Tibial nerve (tissue), 4 donors: ENCODE results near the gene RHOBTB3. TPM values are rescaled to one million over a fixed set of nuclear protein-coding genes. Genes with fewer than 3 reads are reported as not detected.

ENCODE experiments used
- DNase-seq, 2 donors: peaks; one replicate each; pipeline ENCODE4 v3.0.0-alpha.2; 2019; ENCODE audit warnings: low spot score in 2 of 2
- H3K27ac ChIP-seq, 4 donors: fragments of 200-600 bp; sonication (generic) in 3 of 4; one replicate each; pipeline ENCODE4 v1.5.1; 2017 to 2019; ENCODE audit warnings: mild to moderate bottlenecking in 1 of 4
- H3K27me3 ChIP-seq, 2 donors: fragments of 200-600 bp; sonication (generic) in 1 of 2; one replicate each; pipeline versions ENCODE4 v1.5.1 to v1.6.0; 2017 to 2019
- H3K36me3 ChIP-seq, 3 donors: fragments of 200-600 bp; sonication (generic); one replicate each; pipeline ENCODE4 v1.5.1; 2018 to 2019
- H3K4me1 ChIP-seq, 4 donors: fragments of 200-600 bp; sonication (generic) in 3 of 4; one replicate each; pipeline ENCODE4 v1.5.1; 2017 to 2019
- H3K4me3 ChIP-seq, 4 donors: fragments of 200-600 bp; sonication (generic) in 3 of 4; one replicate each; pipeline ENCODE4 v1.5.1; 2017 to 2019; ENCODE audit warnings: mild to moderate bottlenecking in 1 of 4, moderate library complexity in 1 of 4
- H3K9me3 ChIP-seq, 4 donors: fragments of 200-600 bp; sonication (generic) in 3 of 4; one replicate each; pipeline ENCODE4 v1.5.1; 2017 to 2019
- EP300 ChIP-seq, 2 donors: sonication (generic); formaldehyde crosslinking; IDR thresholded peaks; one replicate each; pipeline ENCODE4 v1.6.1; 2017; ENCODE audit warnings: antibody characterized with exemption in 2 of 2, mild to moderate bottlenecking in 1 of 2
- POLR2A ChIP-seq, 2 donors: fragments of 450-650 bp; IDR thresholded peaks; one replicate each; pipeline ENCODE4 v1.6.1; 2017; ENCODE audit warnings: antibody characterized with exemption in 2 of 2, mild to moderate bottlenecking in 2 of 2, moderate library complexity in 2 of 2
- WGBS, 2 donors: methylation state at CpG; one replicate each; pipeline ENCODE4 v1.1.5; 2018; 5-methylcytosine and 5-hydroxymethylcytosine counted together
- total RNA-seq, 4 donors: library from RNA; depleted of rRNA; stranded (reverse); fragments of >200 nt; gene quantifications; one replicate each; pipeline ENCODE4 v1.1.0, GENCODE V29; 2016
- TF ChIP-seq, protein P1 (sequence below), 5 experiments: fragments of 200-600 bp in 3 of 5; fragments of 450-650 bp in 2 of 5; sonication (generic) in 3 of 5; IDR thresholded peaks; one replicate each; pipeline ENCODE4 v1.5.1; 2016 to 2019; ENCODE audit warnings: antibody characterized with exemption in 5 of 5, mild to moderate bottlenecking in 3 of 5, moderate library complexity in 2 of 5

The RHOBTB3 gene
- total RNA-seq, 4 donors from 2014 or later, result 130 to 219 (median 195) TPM

DNA sequence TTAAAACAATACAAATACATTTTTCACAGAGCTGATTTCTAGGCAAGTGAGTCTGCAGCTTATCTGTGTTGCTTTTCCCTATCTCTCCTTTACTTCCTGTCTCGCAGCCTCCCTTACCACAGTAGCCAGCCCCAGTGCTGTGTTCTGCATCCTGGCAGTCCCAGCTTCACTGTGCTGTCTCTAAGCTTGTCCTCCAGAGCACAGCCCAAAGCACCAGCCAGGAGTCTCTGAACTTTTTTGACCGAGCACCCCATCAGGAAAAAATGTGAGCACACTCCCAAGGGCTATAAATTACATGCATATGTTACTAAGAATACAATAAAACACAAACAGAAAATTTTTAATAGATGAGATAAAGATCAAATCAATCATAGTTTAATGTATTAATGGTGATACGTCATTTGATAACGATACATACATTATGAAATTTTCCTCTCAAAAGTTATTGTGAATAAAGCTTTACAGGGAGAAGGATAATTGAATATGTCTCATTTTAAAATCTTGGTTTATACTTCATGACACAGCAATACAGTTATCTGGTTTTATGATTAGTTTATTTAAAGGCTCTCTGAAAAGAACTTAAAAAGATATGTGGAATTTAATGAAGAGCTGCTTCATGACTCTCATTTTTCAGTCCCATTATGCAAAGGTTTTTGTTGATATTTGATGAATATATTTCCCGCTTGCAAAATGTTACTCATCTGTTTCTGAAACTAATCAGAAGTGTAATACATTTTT is 7.3 kb upstream of the RHOBTB3 start:
- DNase-seq, result no peak
- Histone ChIP-seq H3K9me3 (no peaks in the 10 kb centered on the region), H3K27ac (peak overlapping the region in 1 of 4 donors; percentile 19), H3K4me3 (no peak overlapping the region), H3K36me3 (no peaks in the 10 kb centered on the region), H3K4me1 (peaks cover 0 to 81% (median 30%) of the 10 kb centered on the region in 4 donors), H3K27me3 (no peaks in the 10 kb centered on the region)
- TF ChIP-seq POLR2A (IDR thresholded peaks at IDR 0.05) (no peak), EP300 (IDR thresholded peaks at IDR 0.05) (no peak)
- TF ChIP-seq, protein P1, sequence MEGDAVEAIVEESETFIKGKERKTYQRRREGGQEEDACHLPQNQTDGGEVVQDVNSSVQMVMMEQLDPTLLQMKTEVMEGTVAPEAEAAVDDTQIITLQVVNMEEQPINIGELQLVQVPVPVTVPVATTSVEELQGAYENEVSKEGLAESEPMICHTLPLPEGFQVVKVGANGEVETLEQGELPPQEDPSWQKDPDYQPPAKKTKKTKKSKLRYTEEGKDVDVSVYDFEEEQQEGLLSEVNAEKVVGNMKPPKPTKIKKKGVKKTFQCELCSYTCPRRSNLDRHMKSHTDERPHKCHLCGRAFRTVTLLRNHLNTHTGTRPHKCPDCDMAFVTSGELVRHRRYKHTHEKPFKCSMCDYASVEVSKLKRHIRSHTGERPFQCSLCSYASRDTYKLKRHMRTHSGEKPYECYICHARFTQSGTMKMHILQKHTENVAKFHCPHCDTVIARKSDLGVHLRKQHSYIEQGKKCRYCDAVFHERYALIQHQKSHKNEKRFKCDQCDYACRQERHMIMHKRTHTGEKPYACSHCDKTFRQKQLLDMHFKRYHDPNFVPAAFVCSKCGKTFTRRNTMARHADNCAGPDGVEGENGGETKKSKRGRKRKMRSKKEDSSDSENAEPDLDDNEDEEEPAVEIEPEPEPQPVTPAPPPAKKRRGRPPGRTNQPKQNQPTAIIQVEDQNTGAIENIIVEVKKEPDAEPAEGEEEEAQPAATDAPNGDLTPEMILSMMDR (IDR thresholded peaks at IDR 0.05), result no peak
- WGBS, 2 donors, result 80 to 82% methylated on average over 5 of the region's 5 CpGs

DNA sequence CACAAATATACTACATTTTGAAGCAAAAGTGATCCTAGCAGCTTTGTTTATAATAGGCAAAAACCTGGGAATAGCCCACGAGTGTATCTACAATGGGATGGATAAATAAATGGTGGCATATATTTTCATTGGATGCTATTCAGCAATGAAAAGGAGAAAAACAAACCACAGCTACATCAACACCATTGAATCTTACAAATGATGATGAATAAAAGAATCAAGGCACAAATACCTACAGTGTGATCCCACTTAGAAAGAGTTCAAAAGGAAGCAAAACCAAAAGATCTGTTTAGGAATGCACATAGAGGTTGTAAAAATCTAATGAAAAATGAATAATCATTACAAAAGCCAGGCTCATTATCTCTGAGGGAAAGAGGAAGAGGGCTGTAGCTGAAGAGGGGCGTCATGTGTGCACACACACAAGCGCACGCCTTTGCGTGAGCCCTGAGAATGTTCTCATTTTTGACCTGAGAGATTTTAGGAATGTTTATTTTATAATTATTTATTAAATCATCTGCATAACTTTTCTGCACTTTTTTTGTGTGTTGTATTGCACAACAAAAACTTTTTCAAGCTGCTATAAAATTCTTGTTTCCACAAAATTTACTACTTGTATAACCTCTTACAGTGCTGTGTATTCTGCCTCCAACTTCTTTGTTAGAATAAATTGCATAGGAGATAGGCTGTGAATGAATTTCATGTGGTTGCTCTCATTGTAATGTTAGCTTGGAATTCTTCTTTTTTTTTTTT is 5.9 kb upstream of the RHOBTB3 start:
- H3K4me3 ChIP-seq, result no peak overlapping the region
- no peaks in the 10 kb centered on the region for H3K27me3 ChIP-seq
- DNase-seq, result no peak
- TF ChIP-seq, protein P1 (IDR thresholded peaks at IDR 0.05), result no peak
- TF ChIP-seq POLR2A (IDR thresholded peaks at IDR 0.05) (no peak), EP300 (IDR thresholded peaks at IDR 0.05) (no peak)
- H3K4me1 ChIP-seq, result peaks cover 0 to 86% (median 34%) of the 10 kb centered on the region in 4 donors
- peak overlapping the region in 2 of 4 donors; percentile 15 to 100 for H3K27ac ChIP-seq
- H3K36me3 ChIP-seq, result no peaks in the 10 kb centered on the region
- WGBS, 2 donors, result 51 to 63% methylated on average over 5 of the region's 5 CpGs
- H3K9me3 ChIP-seq, result no peaks in the 10 kb centered on the region

DNA sequence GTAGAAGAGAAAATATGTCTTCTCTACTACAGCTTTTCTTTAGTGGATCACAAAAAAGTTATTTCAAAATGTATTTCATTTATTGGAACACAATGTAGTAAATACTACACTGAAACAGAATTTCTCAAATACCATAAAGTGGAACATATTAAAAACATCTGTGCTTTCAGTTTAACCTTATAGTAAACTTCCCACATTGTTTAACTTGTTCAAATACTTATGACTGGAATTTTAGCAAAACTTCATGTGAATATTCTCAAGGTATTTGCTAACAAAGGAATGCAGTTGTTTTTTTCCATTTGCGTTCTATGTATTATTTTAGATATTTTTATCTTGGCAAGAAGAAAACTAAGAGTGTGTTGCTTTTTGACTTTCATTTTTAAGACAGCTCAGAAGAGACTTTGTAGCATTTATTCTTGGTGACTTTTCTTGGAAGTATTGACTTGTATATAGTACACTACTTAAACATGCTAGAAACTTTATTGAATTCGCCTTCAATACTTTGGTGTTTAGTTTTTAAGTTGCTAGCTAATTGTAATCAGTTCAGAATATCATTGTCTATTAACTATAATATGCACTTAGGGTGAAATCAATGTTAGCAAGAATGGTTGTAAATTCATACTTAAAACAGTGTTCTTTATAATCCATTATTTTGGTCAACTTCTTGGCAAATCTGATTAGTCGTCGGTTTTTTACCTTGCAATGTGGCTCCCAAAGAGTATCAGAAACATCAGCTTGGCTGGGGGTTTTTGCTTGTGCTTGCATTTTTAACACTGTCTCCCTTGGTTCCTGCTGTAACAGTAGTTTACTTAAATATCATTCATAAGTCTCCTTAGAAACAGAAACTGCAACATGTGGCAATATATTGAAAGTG is 5.0 kb upstream of the RHOBTB3 start:
- TF ChIP-seq POLR2A (IDR thresholded peaks at IDR 0.05) (no peak), EP300 (IDR thresholded peaks at IDR 0.05) (no peak)
- TF ChIP-seq, protein P1 (IDR thresholded peaks at IDR 0.05), result no peak
- peaks cover 0 to 80% (median 29%) of the 10 kb centered on the region in 4 donors for H3K4me1 ChIP-seq
- no peak overlapping the region for H3K4me3 ChIP-seq
- H3K27me3 ChIP-seq, result no peaks in the 10 kb centered on the region
- peak overlapping the region in 3 of 4 donors; percentile 5 to 100 (median 98) for H3K27ac ChIP-seq
- DNase-seq, result no peak
- H3K9me3 ChIP-seq, result no peaks in the 10 kb centered on the region
- 49 to 50% methylated on average over 4 of the region's 4 CpGs for WGBS, 2 donors
- no peaks in the 10 kb centered on the region for H3K36me3 ChIP-seq

DNA sequence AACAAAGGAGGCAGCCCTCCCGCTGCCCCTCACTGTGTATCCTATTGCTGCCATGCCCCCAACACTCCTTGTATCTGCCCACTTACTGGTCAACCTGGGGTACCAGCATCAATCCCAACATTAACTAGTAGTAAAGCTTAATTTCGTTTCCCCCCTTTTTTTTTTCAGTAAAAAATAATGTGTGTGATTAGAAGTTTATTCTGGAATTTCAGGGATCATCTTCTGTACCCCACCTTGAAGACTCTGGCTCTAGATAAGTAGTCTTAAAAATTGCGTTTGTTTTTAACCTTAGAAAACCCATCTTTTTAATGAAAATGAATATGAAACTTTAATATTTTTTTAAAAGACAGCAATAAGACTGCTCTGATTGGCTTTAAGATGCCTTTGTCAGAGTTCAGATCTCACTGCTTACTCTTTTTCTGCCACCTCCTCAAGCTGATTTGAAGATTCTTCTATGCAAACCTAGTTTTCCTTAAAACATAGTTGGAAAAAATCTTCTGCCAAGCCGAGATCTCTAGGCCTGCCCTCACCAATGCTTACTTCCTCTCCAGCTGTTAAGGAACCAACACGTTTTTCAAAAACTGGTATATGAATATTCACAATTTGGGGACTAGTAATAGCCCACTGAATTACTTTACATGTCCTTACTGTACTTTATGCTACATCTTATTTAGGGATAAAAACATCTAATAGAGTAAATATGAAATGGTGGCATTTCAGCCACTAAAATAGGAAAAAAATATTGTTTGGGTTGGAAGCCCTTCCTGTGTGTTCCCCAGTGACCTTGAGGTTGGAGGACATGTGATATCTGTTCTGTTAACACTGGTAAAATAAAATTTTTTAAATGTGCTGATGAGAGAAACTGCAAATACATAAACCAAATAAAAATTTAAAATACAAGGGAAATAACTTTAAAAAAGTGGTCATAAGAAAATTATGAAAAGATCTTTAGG is 4.0 kb upstream of the RHOBTB3 start:
- WGBS, 2 donors, result 56% methylated on average over 5 of the region's 5 CpGs
- no peaks in the 10 kb centered on the region for H3K27me3 ChIP-seq
- no peak for DNase-seq
- H3K4me1 ChIP-seq, result peaks cover 0 to 71% (median 25%) of the 10 kb centered on the region in 4 donors
- H3K9me3 ChIP-seq, result no peaks in the 10 kb centered on the region
- no peak overlapping the region for H3K4me3 ChIP-seq
- peak overlapping the region in 3 of 4 donors; percentile 22 to 100 (median 98) for H3K27ac ChIP-seq
- H3K36me3 ChIP-seq, result no peaks in the 10 kb centered on the region
- TF ChIP-seq POLR2A (IDR thresholded peaks at IDR 0.05) (no peak), EP300 (IDR thresholded peaks at IDR 0.05) (no peak)
- TF ChIP-seq, protein P1 (IDR thresholded peaks at IDR 0.05), result no peak
